ENCODE measurements around the gene SEL1L2. TPM values are rescaled to one million over a fixed set of nuclear protein-coding genes. Genes with fewer than 3 reads are reported as not detected.

SEL1L2 gene
- polyA plus RNA-seq, 3 donors, result not detected

DNA sequence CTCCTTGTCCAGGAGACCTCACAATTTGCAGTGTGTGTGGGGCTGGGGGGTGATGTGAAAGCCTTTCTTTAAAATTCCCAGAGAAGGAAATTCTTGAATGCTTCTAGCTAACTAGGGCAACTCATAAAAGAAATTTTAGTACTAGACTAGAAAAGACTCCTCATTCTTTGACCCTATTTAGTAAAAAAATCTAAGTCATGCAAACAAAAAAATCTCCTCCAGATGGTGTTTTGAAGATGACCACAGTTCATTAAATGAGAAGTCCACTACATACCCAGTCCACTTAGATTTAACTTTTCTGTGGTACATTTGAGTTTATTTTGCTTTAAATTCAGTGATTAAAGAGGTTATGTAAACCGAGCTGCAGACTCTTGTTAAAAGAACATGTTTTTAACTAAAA, 138.1 kb downstream of the SEL1L2 start:
- peaks cover 9 to 22% (median 17%) of the 10 kb centered on the region in 7 donors for H3K9me3 Mint-ChIP-seq
- intact Hi-C loops (cut with micrococcal nuclease), result no loop called here
- no peak overlapping the region for H3K9ac ChIP-seq (ENCODE audit: insufficient read depth, low read length, poor library complexity, severe bottlenecking)
- H3K79me2 ChIP-seq (ENCODE audit: insufficient read depth, low read length), result no peaks in the 10 kb centered on the region
- no peaks in the 10 kb centered on the region for H3K36me3 Mint-ChIP-seq
- no peaks in the 10 kb centered on the region for H3K36me3 ChIP-seq (replicated peaks in 1 of 2; ENCODE audit: control insufficient read depth in 1 of 2, insufficient read depth in 2 of 2, low read length in 2 of 2)
- H4K20me1 ChIP-seq (ENCODE audit: insufficient read depth, low read length), result no peaks in the 10 kb centered on the region
- WGBS (ENCODE audit: insufficient coverage), result no CpG with 5 or more reads among the region's 1 CpG
- TF ChIP-seq, protein P1, sequence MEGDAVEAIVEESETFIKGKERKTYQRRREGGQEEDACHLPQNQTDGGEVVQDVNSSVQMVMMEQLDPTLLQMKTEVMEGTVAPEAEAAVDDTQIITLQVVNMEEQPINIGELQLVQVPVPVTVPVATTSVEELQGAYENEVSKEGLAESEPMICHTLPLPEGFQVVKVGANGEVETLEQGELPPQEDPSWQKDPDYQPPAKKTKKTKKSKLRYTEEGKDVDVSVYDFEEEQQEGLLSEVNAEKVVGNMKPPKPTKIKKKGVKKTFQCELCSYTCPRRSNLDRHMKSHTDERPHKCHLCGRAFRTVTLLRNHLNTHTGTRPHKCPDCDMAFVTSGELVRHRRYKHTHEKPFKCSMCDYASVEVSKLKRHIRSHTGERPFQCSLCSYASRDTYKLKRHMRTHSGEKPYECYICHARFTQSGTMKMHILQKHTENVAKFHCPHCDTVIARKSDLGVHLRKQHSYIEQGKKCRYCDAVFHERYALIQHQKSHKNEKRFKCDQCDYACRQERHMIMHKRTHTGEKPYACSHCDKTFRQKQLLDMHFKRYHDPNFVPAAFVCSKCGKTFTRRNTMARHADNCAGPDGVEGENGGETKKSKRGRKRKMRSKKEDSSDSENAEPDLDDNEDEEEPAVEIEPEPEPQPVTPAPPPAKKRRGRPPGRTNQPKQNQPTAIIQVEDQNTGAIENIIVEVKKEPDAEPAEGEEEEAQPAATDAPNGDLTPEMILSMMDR (IDR thresholded peaks at IDR 0.05), result no peak
- H2AFZ ChIP-seq (ENCODE audit: insufficient read depth, low read depth, low read length, poor library complexity, severe bottlenecking), result no peak overlapping the region
- H3K27me3 Mint-ChIP-seq (ENCODE audit: low read depth in 3 of 3), result peaks cover 1 to 7% (median 4%) of the 10 kb centered on the region in 3 donors
- H3K9me3 ChIP-seq (replicated peaks in 1 of 2; ENCODE audit: control insufficient read depth in 1 of 2, insufficient read depth in 1 of 2, low read length in 2 of 2), result peaks cover 15 to 18% of the 10 kb centered on the region in 2 donors
- H3K4me3 ChIP-seq (replicated peaks in 1 of 3; ENCODE audit: low read depth in 2 of 3, low read length in 3 of 3), result no peak overlapping the region
- peaks cover 19% of the 10 kb centered on the region for H3K4me1 Mint-ChIP-seq
- H3K4me1 ChIP-seq (ENCODE audit: control insufficient read depth in 1 of 2, insufficient read depth in 2 of 2, low read length in 2 of 2), result peaks cover 6 to 7% of the 10 kb centered on the region in 2 donors
- no peaks in the 10 kb centered on the region for H3K27me3 ChIP-seq (ENCODE audit: control insufficient read depth in 2 of 2, insufficient read depth in 2 of 2, low read length in 2 of 2)
- H3K4me3 Mint-ChIP-seq, result no peak overlapping the region
- H3K27ac ChIP-seq (ENCODE audit: low read depth in 1 of 2, low read length in 2 of 2), result no peak overlapping the region
- H3K4me2 ChIP-seq (replicated peaks; ENCODE audit: extremely low read depth, low read length, poor library complexity, severe bottlenecking), result no peak overlapping the region
- no peak for DNase-seq
- no peak overlapping the region for H3K27ac Mint-ChIP-seq

DNA sequence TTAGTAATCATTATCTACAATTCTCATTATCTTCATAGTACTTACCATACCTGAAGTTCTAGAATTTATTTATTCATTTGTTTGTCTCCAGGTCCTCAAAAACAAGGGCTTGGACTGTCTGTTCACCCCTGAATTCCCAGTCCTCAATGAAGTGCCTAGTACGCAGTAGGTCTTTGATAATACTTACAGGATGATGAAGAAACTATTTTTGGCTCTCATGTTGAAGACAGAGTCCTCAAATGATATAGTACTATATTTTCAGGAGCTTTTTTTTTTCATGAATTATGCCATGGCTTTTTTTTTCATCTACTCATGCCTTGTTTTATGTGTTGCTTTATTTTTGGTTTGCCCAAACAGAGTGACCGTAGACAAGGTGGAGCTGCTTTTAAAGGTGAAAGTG, 139.1 kb downstream of the SEL1L2 start:
- H3K36me3 Mint-ChIP-seq, result no peaks in the 10 kb centered on the region
- no peak overlapping the region for H3K9ac ChIP-seq (ENCODE audit: insufficient read depth, low read length, poor library complexity, severe bottlenecking)
- no peak for DNase-seq
- peaks cover 9% of the 10 kb centered on the region for H3K4me1 Mint-ChIP-seq
- no CpG with 5 or more reads among the region's 2 CpGs for WGBS (ENCODE audit: insufficient coverage)
- H3K27me3 Mint-ChIP-seq (ENCODE audit: low read depth in 3 of 3), result peaks cover 1 to 7% (median 4%) of the 10 kb centered on the region in 3 donors
- TF ChIP-seq, protein P1 (IDR thresholded peaks at IDR 0.05), result no peak
- H2AFZ ChIP-seq (ENCODE audit: insufficient read depth, low read depth, low read length, poor library complexity, severe bottlenecking), result no peak overlapping the region
- H3K36me3 ChIP-seq (replicated peaks in 1 of 2; ENCODE audit: control insufficient read depth in 1 of 2, insufficient read depth in 2 of 2, low read length in 2 of 2), result no peaks in the 10 kb centered on the region
- peaks cover 9 to 24% (median 17%) of the 10 kb centered on the region in 7 donors for H3K9me3 Mint-ChIP-seq
- H3K27ac ChIP-seq (ENCODE audit: low read depth in 1 of 2, low read length in 2 of 2), result no peak overlapping the region
- no peaks in the 10 kb centered on the region for H3K79me2 ChIP-seq (ENCODE audit: insufficient read depth, low read length)
- H3K27me3 ChIP-seq (ENCODE audit: control insufficient read depth in 2 of 2, insufficient read depth in 2 of 2, low read length in 2 of 2), result no peaks in the 10 kb centered on the region
- no peaks in the 10 kb centered on the region for H4K20me1 ChIP-seq (ENCODE audit: insufficient read depth, low read length)
- H3K27ac Mint-ChIP-seq, result no peak overlapping the region
- H3K4me3 ChIP-seq (replicated peaks in 1 of 3; ENCODE audit: low read depth in 2 of 3, low read length in 3 of 3), result no peak overlapping the region
- H3K9me3 ChIP-seq (replicated peaks in 1 of 2; ENCODE audit: control insufficient read depth in 1 of 2, insufficient read depth in 1 of 2, low read length in 2 of 2), result peaks cover 15 to 18% of the 10 kb centered on the region in 2 donors
- H3K4me2 ChIP-seq (replicated peaks; ENCODE audit: extremely low read depth, low read length, poor library complexity, severe bottlenecking), result no peak overlapping the region
- no peak overlapping the region for H3K4me3 Mint-ChIP-seq
- H3K4me1 ChIP-seq (ENCODE audit: control insufficient read depth in 1 of 2, insufficient read depth in 2 of 2, low read length in 2 of 2), result peaks cover 0 to 5% of the 10 kb centered on the region in 2 donors
- intact Hi-C loops (cut with micrococcal nuclease), result no loop called here
